Endothelial cell of umbilical vein (primary cell): ENCODE measurements around the gene TSPAN5.

Source experiments
- CTCF ChIP-seq, 2 donors: IDR thresholded peaks; 1 replicate in 1 of 2; 2 replicates in 1 of 2; pipeline ENCODE4 v1.5.1; 2011; ENCODE audit warnings: low read length in 2 of 2, mild to moderate bottlenecking in 2 of 2, moderate library complexity in 2 of 2, control low read depth in 1 of 2, inconsistent platforms in 1 of 2, low read depth in 1 of 2; ENCODE audit not compliant: insufficient read depth in 1 of 2; ENCODE audit errors: extremely low read depth in 1 of 2
- EZH2 ChIP-seq: IDR thresholded peaks from 2 replicates; pipeline ENCODE4 v1.6.1; 2012; ENCODE audit warnings: borderline replicate concordance, low read depth, mild to moderate bottlenecking, moderate library complexity, low read length, inconsistent platforms; ENCODE audit not compliant: severe bottlenecking
- GATA2 ChIP-seq: IDR thresholded peaks from 2 replicates; pipeline ENCODE4 v1.7.0; 2011; ENCODE audit warnings: low read depth, mild to moderate bottlenecking, moderate library complexity, mixed read lengths, low read length; ENCODE audit not compliant: insufficient read length, insufficient read depth
- JUN ChIP-seq: IDR thresholded peaks from 2 replicates; pipeline ENCODE4 v1.6.1; 2011; ENCODE audit warnings: borderline replicate concordance, low read depth; ENCODE audit not compliant: insufficient read length, insufficient read depth
- MYC ChIP-seq: IDR thresholded peaks from one replicate; pipeline ENCODE4 v1.6.1; 2011; ENCODE audit warnings: mild to moderate bottlenecking, low read depth, low read length
- POLR2A ChIP-seq: IDR thresholded peaks from 2 replicates; pipeline ENCODE4 v1.6.1; 2012; ENCODE audit warnings: low read depth, mild to moderate bottlenecking, control low read depth, low read length
- POLR2AphosphoS5 ChIP-seq: IDR thresholded peaks from 2 replicates; pipeline ENCODE4 v1.6.1; 2012; ENCODE audit warnings: low read depth, mild to moderate bottlenecking, control low read depth, low read length, moderate library complexity; ENCODE audit not compliant: insufficient read depth
- TF ChIP-seq, protein P1 (sequence below): IDR thresholded peaks from 2 replicates; pipeline ENCODE4 v1.6.1; 2011; ENCODE audit not compliant: insufficient read depth, insufficient read length

- TF ChIP-seq EZH2 (no peak), CTCF (IDR thresholded peaks at IDR 0.05; ENCODE audit: extremely low read depth in 1 of 2, insufficient read depth in 1 of 2, low read depth in 1 of 2, low read length in 2 of 2) (no peak), POLR2A (no peak), POLR2AphosphoS5 (no peak), MYC (no peak), JUN (no peak), GATA2 (no peak)
- TF ChIP-seq, protein P1, sequence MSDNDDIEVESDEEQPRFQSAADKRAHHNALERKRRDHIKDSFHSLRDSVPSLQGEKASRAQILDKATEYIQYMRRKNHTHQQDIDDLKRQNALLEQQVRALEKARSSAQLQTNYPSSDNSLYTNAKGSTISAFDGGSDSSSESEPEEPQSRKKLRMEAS, result no peak
Measured at GRCh38 chr4:98686043-98686707, 27.8 kb upstream of the TSPAN5 start.
